T follicular helper cell (primary cell): ENCODE measurements around the gene SCAPER.
"Not testable (repeated sequence)": the region's sequence is repeated elsewhere in the genome, so short reads cannot be mapped to it uniquely, and the experiment has no call there.

ENCODE experiments used
- DNase-seq: peaks from one replicate; pipeline ENCODE4 v3.0.0-alpha.2; 2020; ENCODE audit warnings: low read depth

SCAPER gene

GRCh38 chr15:76772776-76773175, 132.4 kb downstream of the SCAPER start:
- no peak for DNase-seq

GRCh38 chr15:76764004-76764403, 141.1 kb downstream of the SCAPER start:
- no peak for DNase-seq

DNA sequence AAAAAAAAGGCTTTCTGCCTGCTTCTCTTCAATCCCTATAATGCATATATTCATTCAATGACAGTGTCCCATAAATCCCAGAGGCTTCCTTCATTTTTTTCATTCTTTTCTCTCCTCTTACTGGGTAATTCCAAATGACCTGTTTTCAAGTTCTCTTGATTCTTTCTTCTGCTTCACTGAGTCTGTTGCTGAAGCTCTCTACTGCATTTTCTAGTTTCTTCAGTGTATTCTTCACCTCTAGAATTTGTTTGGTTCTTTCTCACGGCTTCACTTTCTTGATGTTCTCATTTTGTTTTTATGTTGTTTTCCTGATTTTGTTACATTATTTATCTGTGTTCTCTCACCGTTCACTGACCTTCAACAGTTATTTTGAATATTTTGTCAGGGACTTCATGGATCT, 141.6 kb downstream of the SCAPER start:
- DNase-seq: no peak

- no peak for DNase-seq
Observed at GRCh38 chr15:76756381-76756780, 148.8 kb downstream of the SCAPER start.

DNA sequence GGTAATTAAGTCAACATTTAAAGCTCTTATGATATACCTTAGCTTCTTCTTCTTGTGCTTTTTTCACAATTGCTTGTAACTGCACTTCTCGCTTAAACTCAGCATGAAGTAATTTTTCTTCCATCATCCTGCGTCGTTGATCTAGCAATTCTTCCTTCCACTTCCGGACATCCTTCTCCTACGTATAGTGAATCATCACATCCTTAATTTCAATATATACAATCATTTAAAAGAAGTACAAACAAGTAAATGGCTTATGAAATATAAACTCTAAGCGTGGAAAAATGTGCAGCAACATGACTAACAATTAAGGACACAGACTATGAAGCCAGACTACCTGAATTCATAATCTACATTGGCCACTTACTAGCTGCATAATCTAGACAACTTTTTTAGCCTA, 151.4 kb downstream of the SCAPER start:
- no peak for DNase-seq

DNA sequence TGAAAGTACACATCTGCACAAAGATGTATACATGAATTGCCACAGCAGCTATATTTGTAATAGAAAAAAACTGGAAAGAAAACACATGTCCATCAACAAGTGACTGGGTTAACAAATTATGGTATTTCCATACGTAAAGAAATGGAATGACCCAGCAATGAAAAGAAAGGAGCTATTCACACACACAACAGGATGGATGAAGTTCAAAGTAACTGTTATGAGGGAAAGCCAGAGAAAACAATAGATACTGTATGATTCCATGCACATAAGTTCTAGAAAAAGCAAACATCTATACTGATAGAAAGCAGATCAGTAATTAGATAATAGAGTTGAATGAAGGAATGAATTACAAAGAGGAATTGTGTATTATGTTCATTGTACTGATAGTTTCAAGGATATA, 152.0 kb downstream of the SCAPER start:
- DNase-seq: no peak

GRCh38 chr15:76752549-76752948, 152.6 kb downstream of the SCAPER start:
- DNase-seq: no peak

GRCh38 chr15:76737573-76737972, 167.6 kb downstream of the SCAPER start:
- no peak for DNase-seq

DNA sequence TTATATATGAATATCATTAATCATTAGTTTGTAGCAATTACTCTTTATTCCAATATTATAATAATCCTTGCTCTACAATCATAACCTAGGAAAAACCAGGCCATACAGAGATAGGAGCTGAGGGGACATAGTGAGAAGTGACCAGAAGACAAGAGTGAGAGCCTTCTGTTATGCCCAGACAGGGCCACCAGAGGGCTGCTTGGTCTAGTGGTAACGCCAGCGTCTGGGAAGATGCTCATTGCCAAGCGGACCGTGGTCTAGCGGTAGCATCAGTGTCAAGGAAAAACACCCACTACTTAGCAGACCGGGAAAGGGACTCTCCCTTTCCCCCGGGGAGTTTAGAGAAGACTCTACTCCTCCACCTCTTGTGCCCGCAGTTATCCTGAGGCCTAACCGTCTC, 172.8 kb downstream of the SCAPER start:
- not testable (repeated sequence) for DNase-seq

GRCh38 chr15:76730262-76730661, 174.9 kb downstream of the SCAPER start:
- no peak for DNase-seq

GRCh38 chr15:76718863-76719262, 186.3 kb downstream of the SCAPER start:
- DNase-seq: no peak

DNA sequence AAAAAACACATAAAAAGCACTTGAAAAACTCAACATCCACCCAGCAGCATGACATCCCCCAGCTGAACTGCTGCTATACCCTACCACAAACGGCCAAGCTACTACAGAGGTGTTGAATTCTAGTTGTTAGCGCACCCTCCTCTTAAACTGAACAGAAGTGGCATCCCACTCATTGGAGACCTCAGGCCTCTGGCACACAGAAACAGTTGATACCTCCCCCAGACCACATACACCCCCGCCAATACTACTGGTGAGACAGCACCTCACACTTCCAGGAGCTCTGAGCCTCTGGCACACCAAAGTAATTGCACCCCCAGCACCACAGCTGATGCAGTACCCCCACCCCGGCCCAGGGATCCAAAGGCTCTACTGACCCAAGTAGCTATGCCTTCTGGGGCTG, 190.2 kb downstream of the SCAPER start:
- no peak for DNase-seq

DNA sequence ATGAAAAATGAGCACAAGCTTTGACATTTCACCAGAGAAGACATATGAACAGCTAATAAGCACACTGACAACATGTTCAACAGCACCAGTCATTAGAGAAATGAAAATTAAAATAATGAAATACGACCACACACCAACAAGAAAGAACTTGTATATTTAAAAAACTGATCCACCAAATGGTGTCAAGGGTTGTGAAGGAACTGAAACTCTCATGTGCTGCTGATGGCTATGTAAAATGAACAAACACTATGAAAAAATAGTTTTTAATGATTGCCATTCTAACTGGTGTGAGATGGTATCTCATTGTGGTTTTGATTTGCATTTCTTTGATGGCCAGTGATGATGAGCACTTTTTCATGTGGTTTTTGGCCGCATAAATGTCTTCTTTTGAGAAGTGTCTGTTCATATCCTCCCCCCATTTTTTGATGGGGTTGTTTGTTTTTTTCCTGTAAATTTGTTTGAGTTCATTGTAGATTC, 193.8 kb downstream of the SCAPER start:
- DNase-seq: no peak

- DNase-seq: not testable (repeated sequence)
Observed at GRCh38 chr15:76704032-76704431, 201.1 kb downstream of the SCAPER start.

GRCh38 chr15:76696840-76697239, 208.3 kb downstream of the SCAPER start:
- DNase-seq: no peak

GRCh38 chr15:76692546-76692945, 212.6 kb downstream of the SCAPER start:
- DNase-seq: not testable (repeated sequence)

GRCh38 chr15:76687592-76687991, 217.5 kb downstream of the SCAPER start:
- DNase-seq: not testable (repeated sequence)

- DNase-seq: no peak
Observed at GRCh38 chr15:76684002-76684401, 221.1 kb downstream of the SCAPER start.

GRCh38 chr15:76682833-76683232, 222.3 kb downstream of the SCAPER start:
- no peak for DNase-seq

DNA sequence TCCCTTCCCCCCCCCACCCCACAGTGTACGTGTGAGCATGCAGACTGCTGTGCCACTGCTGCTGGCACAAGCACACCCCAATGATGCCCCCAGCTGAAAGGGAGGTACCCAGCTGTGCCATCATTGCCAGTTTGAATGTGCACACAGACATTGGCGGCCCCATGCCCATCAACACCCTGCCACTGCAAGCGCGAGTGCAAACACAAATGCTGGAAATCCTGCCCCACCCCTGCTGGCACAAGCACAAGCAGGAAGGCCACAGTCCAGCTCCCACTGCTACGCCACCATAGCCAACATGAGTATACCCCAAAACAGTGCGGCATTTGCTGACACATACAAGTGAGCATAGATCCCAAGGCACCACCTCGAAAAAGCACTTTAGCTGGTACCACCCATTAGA, 222.9 kb downstream of the SCAPER start:
- no peak for DNase-seq

GRCh38 chr15:76678766-76679165, 226.4 kb downstream of the SCAPER start:
- no peak for DNase-seq

GRCh38 chr15:76674883-76675282, 230.3 kb downstream of the SCAPER start:
- no peak for DNase-seq

GRCh38 chr15:76669521-76670207, 235.5 kb downstream of the SCAPER start:
- no peak for DNase-seq

GRCh38 chr15:76668900-76669299, 236.2 kb downstream of the SCAPER start:
- no peak for DNase-seq
